HG03354 (cell line): ENCODE measurements around the gene IRAK1.

Source experiments
- ATAC-seq: cut with Tn5 transposase; IDR thresholded peaks from one replicate; pipeline ENCODE4 v1.9.1; 2021; ENCODE audit warnings: mild to moderate bottlenecking; ENCODE audit not compliant: unreplicated experiment, poor library complexity, severe bottlenecking

IRAK1 gene

GRCh38 chrX:154022108-154022507, 2.4 kb upstream of the IRAK1 start:
- ATAC-seq: no peak

- no peak for ATAC-seq
These were observed 1.5 kb upstream of the IRAK1 start for GRCh38 chrX:154021131-154021611.

- peak; percentile 3 for ATAC-seq
These were observed 924 bp upstream of the IRAK1 start for GRCh38 chrX:154020536-154021115.

- ATAC-seq: peak; percentile 30
These were observed 561 bp downstream of the IRAK1 start for GRCh38 chrX:154019061-154019621.

GRCh38 chrX:154018518-154019060, 1.1 kb downstream of the IRAK1 start:
- no peak for ATAC-seq

- no peak for ATAC-seq
These were observed 1.8 kb downstream of the IRAK1 start for GRCh38 chrX:154017766-154018517.

- no peak for ATAC-seq
These were observed 3.2 kb downstream of the IRAK1 start for GRCh38 chrX:154016366-154017076.

- ATAC-seq: no peak
These were observed 4.0 kb downstream of the IRAK1 start for GRCh38 chrX:154015581-154016264.

- ATAC-seq: no peak
These were observed 5.0 kb downstream of the IRAK1 start for GRCh38 chrX:154014429-154015380.

- no peak for ATAC-seq
These were observed 5.9 kb downstream of the IRAK1 start for GRCh38 chrX:154013614-154014360.

GRCh38 chrX:154013001-154013421, 6.7 kb downstream of the IRAK1 start:
- ATAC-seq: no peak

- no peak for ATAC-seq
These were observed 7.2 kb downstream of the IRAK1 start for GRCh38 chrX:154012336-154012991.

GRCh38 chrX:154011376-154012335, 8.0 kb downstream of the IRAK1 start:
- no peak for ATAC-seq

- no peak for ATAC-seq
These were observed 9.2 kb downstream of the IRAK1 start for GRCh38 chrX:154010330-154011087.

- no peak for ATAC-seq
These were observed 11.2 kb downstream of the IRAK1 start for GRCh38 chrX:154008521-154008920.

- no peak for ATAC-seq
These were observed 12.8 kb downstream of the IRAK1 start for GRCh38 chrX:154006947-154007346.
